OCI-LY3 (cell line): ENCODE data around the gene HARS2.

Experiments used
- EZH2phosphoT487 ChIP-seq: fragments of 200-600 bp; shearing (Covaris generic); IDR thresholded peaks from 2 replicates; pipeline ENCODE4 v1.6.1; 2018; ENCODE audit warnings: antibody characterized with exemption, mixed run types, low read depth
- TF ChIP-seq, protein P1 (sequence below): fragments of 200-600, 300-600 bp; sonication (generic); IDR thresholded peaks from 2 replicates; pipeline ENCODE4 v1.5.1; 2014; ENCODE audit warnings: antibody characterized with exemption, low read length, low read depth

DNA sequence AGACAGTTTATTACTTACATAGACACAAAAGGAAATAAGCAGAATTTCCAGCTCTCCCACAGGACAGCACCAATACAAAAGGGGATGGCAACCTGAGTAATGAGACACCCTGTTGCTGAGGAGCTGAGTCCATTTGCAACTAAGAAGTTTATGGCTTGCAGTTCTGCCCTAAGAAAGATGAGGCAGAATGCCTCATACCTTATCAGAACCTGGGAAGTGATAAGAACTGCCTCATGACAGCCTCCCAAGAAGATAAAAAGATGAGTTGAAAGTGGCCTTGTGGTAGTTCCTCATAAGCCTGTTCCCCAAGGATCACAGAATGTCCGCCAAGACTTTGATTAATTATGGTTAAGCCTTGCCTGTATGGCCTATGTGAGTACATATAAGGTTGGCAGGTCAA, 50.7 kb downstream of the HARS2 start:
- TF ChIP-seq, protein P1, sequence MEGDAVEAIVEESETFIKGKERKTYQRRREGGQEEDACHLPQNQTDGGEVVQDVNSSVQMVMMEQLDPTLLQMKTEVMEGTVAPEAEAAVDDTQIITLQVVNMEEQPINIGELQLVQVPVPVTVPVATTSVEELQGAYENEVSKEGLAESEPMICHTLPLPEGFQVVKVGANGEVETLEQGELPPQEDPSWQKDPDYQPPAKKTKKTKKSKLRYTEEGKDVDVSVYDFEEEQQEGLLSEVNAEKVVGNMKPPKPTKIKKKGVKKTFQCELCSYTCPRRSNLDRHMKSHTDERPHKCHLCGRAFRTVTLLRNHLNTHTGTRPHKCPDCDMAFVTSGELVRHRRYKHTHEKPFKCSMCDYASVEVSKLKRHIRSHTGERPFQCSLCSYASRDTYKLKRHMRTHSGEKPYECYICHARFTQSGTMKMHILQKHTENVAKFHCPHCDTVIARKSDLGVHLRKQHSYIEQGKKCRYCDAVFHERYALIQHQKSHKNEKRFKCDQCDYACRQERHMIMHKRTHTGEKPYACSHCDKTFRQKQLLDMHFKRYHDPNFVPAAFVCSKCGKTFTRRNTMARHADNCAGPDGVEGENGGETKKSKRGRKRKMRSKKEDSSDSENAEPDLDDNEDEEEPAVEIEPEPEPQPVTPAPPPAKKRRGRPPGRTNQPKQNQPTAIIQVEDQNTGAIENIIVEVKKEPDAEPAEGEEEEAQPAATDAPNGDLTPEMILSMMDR, result no peak
- TF ChIP-seq EZH2phosphoT487, result no peak
